HG03354 (cell line): ENCODE measurements around the gene RBBP8NL.

Experiments
- ATAC-seq: cut with Tn5 transposase; IDR thresholded peaks from one replicate; pipeline ENCODE4 v1.9.1; 2021; ENCODE audit warnings: mild to moderate bottlenecking; ENCODE audit not compliant: unreplicated experiment, poor library complexity, severe bottlenecking

Gene RBBP8NL

DNA sequence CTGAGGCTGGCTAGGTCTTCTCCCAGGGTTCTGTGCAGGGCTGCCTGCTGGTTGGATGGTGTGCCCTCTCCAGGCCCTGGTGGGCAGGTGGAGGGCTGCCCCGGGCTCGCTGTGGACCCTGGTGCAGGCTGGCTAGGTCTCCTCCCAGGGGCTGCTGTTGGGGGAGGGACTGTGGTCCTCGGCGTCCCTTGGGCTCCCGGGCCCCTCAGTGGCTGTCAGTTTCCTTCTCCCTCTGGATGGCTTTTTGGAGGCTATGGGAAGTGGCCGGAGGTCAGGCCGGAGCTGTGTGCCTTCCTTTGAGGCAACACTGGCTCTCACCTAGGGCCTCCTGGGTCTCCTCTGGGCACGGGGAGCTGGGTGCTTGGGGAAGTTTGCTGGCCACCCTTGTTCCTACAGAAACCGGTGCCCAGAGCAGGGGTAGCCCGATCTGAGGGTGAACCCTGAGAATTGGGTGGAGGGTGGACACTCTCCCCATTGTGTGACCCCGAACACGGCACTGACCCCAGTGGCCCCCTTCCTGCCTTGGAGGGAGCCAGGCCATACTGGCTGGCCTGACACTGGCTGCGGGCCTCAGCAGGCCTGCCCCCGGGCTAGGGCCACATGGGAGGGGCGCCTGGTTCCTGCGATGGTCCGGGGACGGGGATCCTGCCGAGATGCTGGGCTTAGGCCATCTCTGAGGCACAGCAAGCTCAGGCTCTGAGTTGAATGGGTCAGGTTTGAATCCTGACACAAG lies 16.4 kb downstream of the RBBP8NL start:
- no peak for ATAC-seq

GRCh38 chr20:62409931-62410745 lies 17.2 kb downstream of the RBBP8NL start:
- no peak for ATAC-seq

DNA sequence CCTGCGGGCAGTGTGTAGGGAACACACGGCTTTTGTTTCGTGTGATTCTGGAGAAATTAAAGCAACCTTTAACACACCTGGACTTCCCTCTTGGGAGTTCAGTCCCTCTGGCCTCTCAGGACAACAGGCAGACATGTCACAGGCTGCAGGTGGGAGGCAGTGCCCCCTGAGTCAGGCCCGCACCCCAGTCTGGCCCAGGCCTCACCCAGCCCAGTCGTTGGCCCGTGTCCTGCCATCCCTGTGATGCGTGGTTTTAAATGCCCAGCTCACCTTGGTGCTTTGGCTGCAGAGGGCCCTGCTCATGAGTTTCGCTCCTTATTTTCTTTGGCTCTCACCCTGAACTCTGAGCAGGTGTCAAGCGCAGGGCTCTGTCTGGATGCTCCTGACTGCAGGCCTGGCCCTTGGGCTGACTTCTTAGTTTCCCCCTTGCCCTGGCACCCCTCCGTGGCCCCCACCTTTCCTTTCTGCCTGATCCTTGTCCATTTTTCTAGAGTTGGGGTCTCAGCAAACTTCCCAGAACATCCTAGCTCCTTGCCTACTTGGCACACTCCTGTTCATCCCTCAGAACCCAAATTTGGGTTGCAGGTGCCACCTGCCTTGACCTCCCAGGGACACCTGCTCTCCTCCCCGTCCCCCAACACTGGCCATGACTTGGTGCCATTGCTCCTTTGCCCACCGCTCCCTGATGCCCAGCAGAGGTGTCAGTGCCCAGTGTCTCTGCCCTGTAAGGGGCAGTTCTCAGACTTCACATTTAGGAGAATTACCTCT lies 18.1 kb downstream of the RBBP8NL start:
- no peak for ATAC-seq

- ATAC-seq: no peak
Observed at GRCh38 chr20:62408640-62409039, 18.7 kb downstream of the RBBP8NL start.

DNA sequence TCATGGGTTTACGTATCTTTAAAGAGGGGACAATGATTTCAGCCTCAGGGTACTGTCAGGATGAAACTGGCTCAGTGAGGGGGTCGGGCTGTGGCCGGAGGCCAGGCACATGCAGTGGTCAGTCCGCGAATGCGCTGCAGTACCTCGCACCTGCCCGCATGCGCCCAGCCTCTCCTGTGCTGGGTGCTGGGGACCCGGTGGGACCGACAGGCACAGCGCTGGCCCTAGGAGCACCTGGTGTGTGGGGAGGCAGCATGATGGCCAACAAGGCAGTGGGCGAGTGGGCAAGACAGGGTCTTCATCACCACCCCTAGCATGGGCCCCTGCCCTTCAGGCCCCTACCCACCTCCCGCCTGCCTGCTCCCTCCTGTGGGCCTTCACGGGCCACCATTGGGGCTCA lies 19.3 kb downstream of the RBBP8NL start:
- no peak for ATAC-seq

- ATAC-seq: peak; percentile 87
Observed at GRCh38 chr20:62407221-62407992, 19.9 kb downstream of the RBBP8NL start, which contains the start of gene CABLES2. TSS of gene CABLES2 (minus strand) at chr20:62407285. CDS start at chr20:62407276, 9 bp downstream.

GRCh38 chr20:62406635-62407176 lies 20.6 kb downstream of the RBBP8NL start:
- ATAC-seq: peak; percentile 6

- ATAC-seq: no peak
Observed at GRCh38 chr20:62405981-62406513, 21.3 kb downstream of the RBBP8NL start.

- ATAC-seq: no peak
Observed at GRCh38 chr20:62405108-62405980, 22.0 kb downstream of the RBBP8NL start.

GRCh38 chr20:62404761-62405107 lies 22.6 kb downstream of the RBBP8NL start:
- no peak for ATAC-seq

DNA sequence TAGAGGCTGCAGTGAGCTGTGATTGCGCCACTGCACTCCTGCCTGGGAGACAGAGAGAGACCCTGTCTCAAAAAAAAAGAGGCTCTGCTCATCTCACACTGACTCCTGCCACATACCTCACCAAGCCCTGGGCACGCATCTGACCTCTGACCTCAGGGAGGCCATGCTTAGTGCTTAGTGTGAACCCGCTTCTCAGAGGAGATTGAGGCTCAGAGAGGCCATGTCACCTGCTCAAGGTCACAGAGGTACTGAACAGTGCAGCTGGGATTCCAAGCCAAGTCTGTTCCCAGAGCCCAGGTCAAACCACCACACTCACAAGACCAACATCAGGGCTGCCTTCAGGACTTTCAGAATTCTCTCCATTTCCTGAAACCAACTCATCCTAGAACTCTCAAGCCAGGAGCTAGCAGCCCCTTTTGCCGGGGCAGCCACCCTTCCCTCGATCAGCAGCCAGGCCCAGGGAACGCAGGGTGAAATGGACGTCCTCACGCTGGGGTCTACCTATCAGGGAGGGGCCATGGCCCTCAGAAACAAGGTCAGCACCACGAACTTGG lies 23.1 kb downstream of the RBBP8NL start:
- no peak for ATAC-seq

DNA sequence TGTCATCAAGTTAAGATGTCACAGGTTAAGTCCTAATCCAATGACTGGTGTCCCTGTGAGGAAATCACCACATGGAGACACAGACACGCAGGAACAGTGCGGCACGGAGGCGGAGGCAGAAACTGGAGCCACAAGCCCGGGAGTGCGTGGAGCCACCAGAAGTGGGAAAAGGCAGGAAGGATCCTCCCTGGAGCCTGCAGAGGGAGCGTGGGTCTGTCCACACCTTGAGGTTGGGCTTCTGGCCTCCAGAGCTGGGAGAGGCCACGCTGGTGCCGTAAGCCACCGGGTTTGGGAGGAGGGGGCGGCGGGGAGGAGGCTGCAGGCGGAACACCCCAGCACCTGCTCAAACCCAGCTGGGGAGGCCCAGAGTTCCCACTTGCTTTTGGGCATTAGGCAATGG lies 24.0 kb downstream of the RBBP8NL start:
- no peak for ATAC-seq

GRCh38 chr20:62402456-62403150 lies 24.7 kb downstream of the RBBP8NL start:
- ATAC-seq: no peak

GRCh38 chr20:62401331-62401779 lies 26.0 kb downstream of the RBBP8NL start:
- ATAC-seq: no peak

- ATAC-seq: no peak
Observed at GRCh38 chr20:62400541-62400940, 26.8 kb downstream of the RBBP8NL start.

GRCh38 chr20:62400021-62400420 lies 27.3 kb downstream of the RBBP8NL start:
- no peak for ATAC-seq

DNA sequence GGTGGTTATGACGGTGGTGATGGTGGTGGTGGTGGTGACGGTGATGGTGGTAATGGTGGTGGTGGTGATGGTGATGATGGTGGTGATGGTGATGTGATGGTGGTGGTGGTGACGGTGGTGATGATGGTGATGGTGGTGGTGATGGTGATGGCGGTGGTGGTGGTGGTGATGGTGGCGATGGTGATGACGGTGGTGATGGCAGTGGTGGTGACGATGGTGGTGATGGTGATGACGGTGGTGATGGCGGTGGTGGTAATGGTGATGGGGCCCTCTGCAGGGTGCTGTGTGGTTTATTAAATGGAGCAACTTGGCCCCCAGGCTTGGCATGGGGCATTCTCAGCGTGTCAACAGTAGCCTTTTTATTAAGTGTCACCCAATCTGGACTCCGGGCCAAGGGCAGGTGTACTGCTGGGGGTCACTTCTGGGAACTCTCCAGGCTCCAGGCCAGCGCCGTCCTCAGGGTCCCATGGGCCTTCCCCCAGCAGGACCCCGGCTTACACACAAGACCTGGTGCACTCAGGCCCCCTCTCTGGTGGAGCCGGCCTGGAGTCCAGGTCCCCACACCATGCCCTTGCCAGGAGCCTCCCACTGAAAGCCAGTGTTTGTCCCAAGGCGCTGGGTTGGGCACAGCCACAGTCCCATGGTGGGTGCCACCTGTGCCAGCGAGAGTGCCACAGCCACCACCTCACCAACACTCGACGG lies 29.1 kb downstream of the RBBP8NL start:
- ATAC-seq: no peak
